ACC112 (cell line): Measurements from ENCODE around the gene SLC4A1.
A peak's percentile ranks its signal among the peaks of the same experiment; 100 is the strongest.

ENCODE experiments used
- H2AFZ ChIP-seq: fragments of 200-600 bp; sonication (generic); one replicate; pipeline ENCODE4 v1.6.0; 2017; ENCODE audit warnings: antibody characterized with exemption, low read length; ENCODE audit not compliant: unreplicated experiment
- H3K27ac ChIP-seq: fragments of 200-600 bp; sonication (generic); 2 replicates; pipeline ENCODE4 v1.5.1; 2014; ENCODE audit warnings: low read depth, mild to moderate bottlenecking, antibody characterized with exemption, low read length, moderate library complexity
- H3K27me3 ChIP-seq: fragments of 200-600 bp; sonication (generic); 2 replicates; pipeline ENCODE4 v1.6.1; 2014; ENCODE audit warnings: mild to moderate bottlenecking, antibody characterized with exemption, low read length, moderate library complexity, mixed read lengths; ENCODE audit not compliant: insufficient read depth
- H3K36me3 ChIP-seq: fragments of 200-600 bp; sonication (generic); 2 replicates; pipeline ENCODE4 v1.6.1; 2016; ENCODE audit warnings: mild to moderate bottlenecking, antibody characterized with exemption, low read length, moderate library complexity, mixed read lengths; ENCODE audit not compliant: insufficient read depth
- H3K4me1 ChIP-seq: fragments of 200-600 bp; sonication (generic); one replicate; pipeline ENCODE4 v1.6.1; 2016; ENCODE audit warnings: low read length, mixed read lengths; ENCODE audit not compliant: insufficient read depth, unreplicated experiment, control insufficient read depth
- H3K4me3 ChIP-seq: fragments of 200-600 bp; sonication (generic); 2 replicates; pipeline ENCODE4 v1.5.1; 2014; ENCODE audit warnings: mild to moderate bottlenecking, low read depth, low read length
- H3K79me2 ChIP-seq: fragments of 200-600 bp; sonication (generic); one replicate; pipeline ENCODE4 v1.6.0; 2016; ENCODE audit warnings: low read length; ENCODE audit not compliant: control insufficient read depth, unreplicated experiment, insufficient read depth

Gene SLC4A1

GRCh38 chr17:44283344-44284023 is 15.5 kb upstream of the SLC4A1 start:
- Histone ChIP-seq H3K36me3 (no peaks in the 10 kb centered on the region), H3K4me1 (peaks cover 12% of the 10 kb centered on the region), H3K79me2 (no peaks in the 10 kb centered on the region), H3K4me3 (no peak overlapping the region), H2AFZ (no peak overlapping the region), H3K27me3 (no peaks in the 10 kb centered on the region), H3K27ac (no peak overlapping the region)

- Histone ChIP-seq H3K4me3 (no peak overlapping the region), H3K36me3 (no peaks in the 10 kb centered on the region)
Observed at GRCh38 chr17:44282264-44282663, 14.3 kb upstream of the SLC4A1 start.

GRCh38 chr17:44281570-44281969 is 13.6 kb upstream of the SLC4A1 start:
- H3K79me2 ChIP-seq: no peaks in the 10 kb centered on the region
- H3K27me3 ChIP-seq: no peaks in the 10 kb centered on the region
- H3K36me3 ChIP-seq: no peaks in the 10 kb centered on the region
- no peak overlapping the region for H3K27ac ChIP-seq
- peaks cover 12% of the 10 kb centered on the region for H3K4me1 ChIP-seq
- H3K4me3 ChIP-seq: no peak overlapping the region
- H2AFZ ChIP-seq: no peak overlapping the region

More at GRCh38 chr17:44282264-44282663, 14.3 kb upstream of the SLC4A1 start:
- Histone ChIP-seq H3K27me3 (no peaks in the 10 kb centered on the region), H3K4me1 (peaks cover 12% of the 10 kb centered on the region), H2AFZ (no peak overlapping the region), H3K79me2 (no peaks in the 10 kb centered on the region), H3K27ac (no peak overlapping the region)

GRCh38 chr17:44280392-44280937 is 12.5 kb upstream of the SLC4A1 start:
- H3K27ac ChIP-seq: no peak overlapping the region

GRCh38 chr17:44279666-44280391 is 11.9 kb upstream of the SLC4A1 start:
- H3K27ac ChIP-seq: peak overlapping the region; percentile 40; the same call in 1 of the 2 replicates
- H3K4me3 ChIP-seq: no peak overlapping the region
- H3K4me1 ChIP-seq: peaks cover 12% of the 10 kb centered on the region
- no peaks in the 10 kb centered on the region for H3K79me2 ChIP-seq
- peak overlapping the region; percentile 39 for H2AFZ ChIP-seq
- H3K27me3 ChIP-seq: no peaks in the 10 kb centered on the region
- no peaks in the 10 kb centered on the region for H3K36me3 ChIP-seq

More at GRCh38 chr17:44280392-44280937, 12.5 kb upstream of the SLC4A1 start:
- Histone ChIP-seq H3K27me3 (no peaks in the 10 kb centered on the region), H3K36me3 (no peaks in the 10 kb centered on the region), H3K4me3 (no peak overlapping the region), H3K79me2 (no peaks in the 10 kb centered on the region), H2AFZ (no peak overlapping the region), H3K4me1 (peaks cover 12% of the 10 kb centered on the region)

GRCh38 chr17:44279346-44279665 is 11.4 kb upstream of the SLC4A1 start:
- Histone ChIP-seq H3K36me3 (no peaks in the 10 kb centered on the region), H2AFZ (peak overlapping the region; percentile 39), H3K4me1 (peaks cover 12% of the 10 kb centered on the region), H3K79me2 (no peaks in the 10 kb centered on the region), H3K4me3 (no peak overlapping the region), H3K27ac (0 out of 2 replicates have a peak overlapping the region, but pooled peaks have one; percentile 40), H3K27me3 (no peaks in the 10 kb centered on the region)

GRCh38 chr17:44277976-44278375 is 10.0 kb upstream of the SLC4A1 start:
- H3K4me1 ChIP-seq: peaks cover 12% of the 10 kb centered on the region
- no peaks in the 10 kb centered on the region for H3K36me3 ChIP-seq
- H3K27ac ChIP-seq: no peak overlapping the region
- no peak overlapping the region for H2AFZ ChIP-seq
- H3K27me3 ChIP-seq: no peaks in the 10 kb centered on the region
- H3K79me2 ChIP-seq: no peaks in the 10 kb centered on the region
- no peak overlapping the region for H3K4me3 ChIP-seq

GRCh38 chr17:44273607-44274006 is 5.7 kb upstream of the SLC4A1 start:
- H3K4me1 ChIP-seq: no peaks in the 10 kb centered on the region
- H2AFZ ChIP-seq: no peak overlapping the region
- H3K36me3 ChIP-seq: no peaks in the 10 kb centered on the region
- no peak overlapping the region for H3K4me3 ChIP-seq
- no peaks in the 10 kb centered on the region for H3K27me3 ChIP-seq
- H3K27ac ChIP-seq: no peak overlapping the region
- no peaks in the 10 kb centered on the region for H3K79me2 ChIP-seq

GRCh38 chr17:44272954-44273353 is 5.0 kb upstream of the SLC4A1 start:
- Histone ChIP-seq H3K27ac (no peak overlapping the region), H3K4me1 (no peaks in the 10 kb centered on the region), H3K36me3 (no peaks in the 10 kb centered on the region), H3K4me3 (no peak overlapping the region), H2AFZ (no peak overlapping the region), H3K79me2 (no peaks in the 10 kb centered on the region), H3K27me3 (no peaks in the 10 kb centered on the region)

- Histone ChIP-seq H3K4me1 (no peaks in the 10 kb centered on the region), H2AFZ (no peak overlapping the region), H3K36me3 (no peaks in the 10 kb centered on the region), H3K4me3 (no peak overlapping the region), H3K79me2 (no peaks in the 10 kb centered on the region), H3K27ac (no peak overlapping the region), H3K27me3 (no peaks in the 10 kb centered on the region)
Observed at GRCh38 chr17:44272321-44272951, 4.5 kb upstream of the SLC4A1 start.
